HCT116 (cell line): Measurements from ENCODE around the gene HMGXB3. TPM values are rescaled to one million over a fixed set of nuclear protein-coding genes. Genes with fewer than 3 reads are reported as not detected.

Source experiments
- ATAC-seq: fragments of 200-7000 bp; cut with Tn5 transposase; 2 replicates; pipeline ENCODE4 v1.9.1; 2020; ENCODE audit warnings: mild to moderate bottlenecking, moderate library complexity
- BruUV-seq: library from RNA; stranded (reverse); fragments of 400-500 nt; replicated peaks from 2 replicates; lab custom pipeline; 2021; lab: Mats Ljungman, UMichigan
- CTCF ChIA-PET: fragments of 300-600 bp; sonication (Branson Sonifier 250); formaldehyde crosslinking; loops from one replicate; lab custom pipeline; 2021; ENCODE audit warnings: antibody characterized with exemption; lab: Charles Lee
- POLR2A ChIA-PET: fragments of 300-600, 350-600 bp; sonication (Branson Sonifier 250); formaldehyde crosslinking; loops from one replicate; lab custom pipeline; 2021; ENCODE audit warnings: antibody characterized with exemption; lab: Charles Lee
- RAD21 ChIA-PET, 2 experiments: fragments of 300-600 bp; sonication (Branson Sonifier 250); formaldehyde crosslinking; loops; one replicate each; lab custom pipeline; 2023; ENCODE audit warnings: low total read pairs in 2 of 2; ENCODE audit not compliant: uncharacterized antibody in 2 of 2, unreplicated experiment in 2 of 2, low non-redundant PET in 1 of 2; lab: Charles Lee
- DNase-seq: peaks from one replicate; pipeline ENCODE4 v3.0.0-alpha.2; 2010; ENCODE audit warnings: low read depth, low spot score
- H2AFZ ChIP-seq: fragments of 200-600 bp; shearing (Covaris generic), sonication (generic); 2 replicates; pipeline ENCODE4 v1.6.1; 2017; ENCODE audit warnings: low read depth, mixed run types, mixed read lengths, antibody characterized with exemption, low read length; ENCODE audit not compliant: poor library complexity, severe bottlenecking
- H3K27ac ChIP-seq: 2 replicates; pipeline ENCODE4 v1.5.1; 2012; ENCODE audit warnings: low read depth, low read length
- H3K27me3 ChIP-seq: fragments of 200-600 bp; sonication (generic); 2 replicates; pipeline ENCODE4 v1.6.1; 2016; ENCODE audit warnings: mixed run types, low read length, mixed read lengths; ENCODE audit not compliant: insufficient read depth
- H3K36me3 ChIP-seq, 2 experiments: fragments of 200-500 bp in 1 of 2; fragments of 200-600 bp in 1 of 2; sonication (Bioruptor generic) in 1 of 2; sonication (generic) in 1 of 2; 2 replicates each; pipeline versions ENCODE4 v1.5.1 to v1.6.1; 2014 to 2016; ENCODE audit warnings: low read length in 2 of 2, inconsistent platforms in 1 of 2, mixed read lengths in 1 of 2, mixed run types in 1 of 2; ENCODE audit not compliant: insufficient read depth in 2 of 2, control insufficient read depth in 1 of 2
- H3K4me1 ChIP-seq, 2 experiments: fragments of 200-600 bp in 1 of 2; sonication (generic) in 1 of 2; 2 replicates each; pipeline versions ENCODE4 v1.5.1 to v1.6.1; 2012 to 2017; ENCODE audit warnings: low read length in 2 of 2, inconsistent platforms in 1 of 2, mild to moderate bottlenecking in 1 of 2, mixed read lengths in 1 of 2, mixed run types in 1 of 2, moderate library complexity in 1 of 2; ENCODE audit not compliant: insufficient read depth in 2 of 2, control insufficient read depth in 1 of 2
- H3K4me2 ChIP-seq: fragments of 200-600 bp; sonication (generic); 2 replicates; pipeline ENCODE4 v1.6.1; 2017; ENCODE audit warnings: mixed run types, low read length, mixed read lengths
- H3K4me3 ChIP-seq, 2 experiments: fragments of 200-600 bp in 1 of 2; sonication (generic) in 1 of 2; replicated peaks in 1 of 2; 2 replicates each; pipeline ENCODE4 v1.5.1; 2011 to 2016; ENCODE audit warnings: low read length in 2 of 2, control low read depth in 1 of 2, low read depth in 1 of 2, mild to moderate bottlenecking in 1 of 2, mixed read lengths in 1 of 2, mixed run types in 1 of 2
- H3K79me2 ChIP-seq: fragments of 200-600 bp; sonication (generic); 2 replicates; pipeline ENCODE4 v1.6.1; 2017; ENCODE audit warnings: mild to moderate bottlenecking, mixed run types, low read length, moderate library complexity, mixed read lengths; ENCODE audit not compliant: insufficient read depth
- H3K9ac ChIP-seq: fragments of 200-600 bp; sonication (generic); 2 replicates; pipeline ENCODE4 v1.6.1; 2016; ENCODE audit warnings: low read length, mixed read lengths
- H3K9me2 ChIP-seq: fragments of 200-600 bp; sonication (generic), shearing (Covaris generic); 2 replicates; pipeline ENCODE4 v1.6.1; 2017; ENCODE audit warnings: mixed run types, mild to moderate bottlenecking, moderate library complexity; ENCODE audit not compliant: insufficient read depth
- H3K9me3 ChIP-seq, 2 experiments: fragments of 200-500 bp in 1 of 2; fragments of 200-600 bp in 1 of 2; sonication (Bioruptor generic) in 1 of 2; sonication (generic) in 1 of 2; 2 replicates each; pipeline ENCODE4 v1.6.1; 2014 to 2017; ENCODE audit warnings: low read length in 2 of 2, mixed read lengths in 2 of 2, inconsistent platforms in 1 of 2, low read depth in 1 of 2, mild to moderate bottlenecking in 1 of 2, mixed run types in 1 of 2, moderate library complexity in 1 of 2; ENCODE audit not compliant: control insufficient read depth in 1 of 2, insufficient read depth in 1 of 2
- H4K20me1 ChIP-seq: fragments of 200-600 bp; sonication (generic), shearing (Covaris generic); 2 replicates; pipeline ENCODE4 v1.6.1; 2017; ENCODE audit warnings: mixed run types, mild to moderate bottlenecking, moderate library complexity; ENCODE audit not compliant: insufficient read depth
- CEBPB ChIP-seq: IDR thresholded peaks from 2 replicates; pipeline ENCODE4 v1.6.1; 2012; ENCODE audit warnings: low read depth
- EGR1 ChIP-seq: IDR thresholded peaks from 2 replicates; pipeline ENCODE4 v1.6.1; 2012; ENCODE audit warnings: low read depth
- ELF1 ChIP-seq: IDR thresholded peaks from 2 replicates; pipeline ENCODE4 v1.6.1; 2012; ENCODE audit warnings: low read depth, borderline replicate concordance
- EZH2 ChIP-seq: fragments of 200-600 bp; sonication (generic); IDR thresholded peaks from 2 replicates; pipeline ENCODE4 v1.6.1; 2017; ENCODE audit warnings: antibody characterized with exemption, mixed run types
- EZH2phosphoT487 ChIP-seq: fragments of 200-600 bp; IDR thresholded peaks from 2 replicates; pipeline ENCODE4 v1.6.1; 2018; ENCODE audit warnings: antibody characterized with exemption, borderline replicate concordance
- FOSL1 ChIP-seq: IDR thresholded peaks from 2 replicates; pipeline ENCODE4 v1.6.1; 2012; ENCODE audit warnings: low read depth
- JUND ChIP-seq: IDR thresholded peaks from 2 replicates; pipeline ENCODE4 v1.6.1; 2012
- POLR2AphosphoS5 ChIP-seq: IDR thresholded peaks from 2 replicates; pipeline ENCODE4 v1.6.1; 2011; ENCODE audit warnings: mild to moderate bottlenecking, low read depth, low read length, moderate library complexity
- RAD21 ChIP-seq: IDR thresholded peaks from 2 replicates; pipeline ENCODE4 v1.6.1; 2012; ENCODE audit warnings: low read depth, mild to moderate bottlenecking
- SP1 ChIP-seq: IDR thresholded peaks from 2 replicates; pipeline ENCODE4 v1.6.1; 2012; ENCODE audit warnings: low read depth
- TCF7L2 ChIP-seq: IDR thresholded peaks from 2 replicates; pipeline ENCODE4 v1.7.0; 2011; ENCODE audit warnings: borderline replicate concordance, inconsistent platforms; ENCODE audit not compliant: insufficient read depth, insufficient read length; ENCODE audit errors: extremely low read depth
- YY1 ChIP-seq: IDR thresholded peaks from 2 replicates; pipeline ENCODE4 v1.6.1; 2011; ENCODE audit warnings: low read length, low read depth, moderate library complexity, mild to moderate bottlenecking; ENCODE audit not compliant: insufficient replicate concordance; ENCODE audit errors: extremely low read depth
- ZFX ChIP-seq: fragments of 450-650 bp; IDR thresholded peaks from 2 replicates; pipeline ENCODE4 v1.6.1; 2017
- ZNF274 ChIP-seq: fragments of 200-500 bp; sonication (Bioruptor generic); IDR thresholded peaks from 2 replicates; pipeline ENCODE4 v1.6.1; 2014; ENCODE audit warnings: mild to moderate bottlenecking, low read depth, low read length, inconsistent platforms
- intact Hi-C: fragments of 100-400 bp; cut with micrococcal nuclease; formaldehyde crosslinking; loops from 2 replicates; pipeline ENCODE4 v1.10.0; 2022
- total RNA-seq: library from RNA; stranded (reverse); gene quantifications from one replicate; pipeline ENCODE4 v1.2.1, GENCODE V29; 2021; ENCODE audit not compliant: unreplicated experiment
- TF ChIP-seq, protein P1 (sequence below): IDR thresholded peaks from 2 replicates; pipeline ENCODE4 v1.6.1; 2012
- TF ChIP-seq, protein P2 (sequence below): IDR thresholded peaks from 2 replicates; pipeline ENCODE4 v1.6.1; 2011; ENCODE audit warnings: mild to moderate bottlenecking, low read length, moderate library complexity; ENCODE audit not compliant: insufficient replicate concordance; ENCODE audit errors: extremely low read depth
- TF ChIP-seq, protein P3 (sequence below): IDR thresholded peaks from 2 replicates; pipeline ENCODE4 v1.6.1; 2012; ENCODE audit warnings: low read depth
- TF ChIP-seq, protein P4 (sequence below), 3 experiments: fragments of 200-600 bp in 1 of 3; sonication (generic) in 1 of 3; IDR thresholded peaks in 2 of 3; conservative IDR thresholded peaks in 1 of 3; 2 replicates each; pipeline ENCODE4 v1.5.1; 2012 to 2017; ENCODE audit warnings: low read depth in 2 of 3, low read length in 2 of 3, antibody characterized with exemption in 1 of 3, borderline replicate concordance in 1 of 3, control low read depth in 1 of 3, mild to moderate bottlenecking in 1 of 3, mixed read lengths in 1 of 3, mixed run types in 1 of 3, moderate library complexity in 1 of 3; ENCODE audit not compliant: insufficient read depth in 1 of 3
- TF ChIP-seq, protein P5 (sequence below): IDR thresholded peaks from 2 replicates; pipeline ENCODE4 v1.6.1; 2012

HMGXB3 gene
- total RNA-seq, 1 experiment from 2014 or later, result 41.8 TPM

DNA sequence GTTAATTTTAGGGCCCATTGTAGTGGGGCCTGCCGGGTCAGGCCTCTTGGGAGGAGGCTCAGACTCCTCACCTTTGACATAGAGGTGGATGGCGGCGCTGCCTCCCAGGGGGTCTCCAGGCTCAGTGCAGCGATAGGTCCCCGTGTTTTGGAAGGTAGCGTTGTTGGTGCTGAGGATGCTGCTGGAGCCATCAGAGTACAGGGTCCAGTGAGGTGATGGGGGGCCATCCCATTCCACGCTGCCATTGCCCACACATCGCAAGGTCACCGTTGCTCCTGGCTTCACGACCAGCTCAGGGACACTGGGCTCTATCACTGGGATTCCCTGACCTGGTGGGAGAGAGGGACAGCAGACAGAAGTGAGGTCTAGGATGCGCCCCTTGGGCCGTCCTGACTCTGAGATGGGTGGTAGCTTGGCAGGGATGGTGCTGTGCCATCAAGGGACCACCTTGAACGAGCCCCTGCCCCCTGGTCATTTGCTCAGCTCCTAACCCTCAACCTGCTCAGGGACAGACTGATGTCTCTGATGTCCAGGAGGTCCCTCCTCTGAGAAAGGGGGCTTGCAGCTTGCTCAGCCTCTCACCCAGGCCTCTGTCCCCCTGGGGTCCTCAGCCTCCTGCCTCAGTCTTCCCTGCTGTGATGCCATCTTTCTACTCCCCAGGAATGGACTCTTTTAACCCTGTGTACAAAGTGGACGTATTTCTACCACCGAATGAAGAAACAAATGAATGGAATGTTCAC is 80.3 kb downstream of the HMGXB3 start:
- Histone ChIP-seq H3K4me3 (no peak overlapping the region), H3K4me2 (no peak overlapping the region), H3K9ac (no peak overlapping the region), H3K27me3 (peaks cover 3% of the 10 kb centered on the region; the same call in 1 of the 2 replicates), H3K9me2 (no peaks in the 10 kb centered on the region), H3K9me3 (no peaks in the 10 kb centered on the region), H3K27ac (no peak overlapping the region), H3K36me3 (no peaks in the 10 kb centered on the region), H3K79me2 (no peaks in the 10 kb centered on the region), H2AFZ (no peak overlapping the region), H3K4me1 (no peaks in the 10 kb centered on the region), H4K20me1 (no peaks in the 10 kb centered on the region)
- no peak for DNase-seq
- RAD21 ChIA-PET, result no interaction called here
- CTCF ChIA-PET, result no interaction called here
- no peak for ATAC-seq
- POLR2A ChIA-PET, result no interaction called here
- no TSS peak for BruUV-seq
- intact Hi-C loops, result no loop called here
- TF ChIP-seq, protein P1, sequence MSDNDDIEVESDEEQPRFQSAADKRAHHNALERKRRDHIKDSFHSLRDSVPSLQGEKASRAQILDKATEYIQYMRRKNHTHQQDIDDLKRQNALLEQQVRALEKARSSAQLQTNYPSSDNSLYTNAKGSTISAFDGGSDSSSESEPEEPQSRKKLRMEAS, result no peak
- TF ChIP-seq, protein P2, sequence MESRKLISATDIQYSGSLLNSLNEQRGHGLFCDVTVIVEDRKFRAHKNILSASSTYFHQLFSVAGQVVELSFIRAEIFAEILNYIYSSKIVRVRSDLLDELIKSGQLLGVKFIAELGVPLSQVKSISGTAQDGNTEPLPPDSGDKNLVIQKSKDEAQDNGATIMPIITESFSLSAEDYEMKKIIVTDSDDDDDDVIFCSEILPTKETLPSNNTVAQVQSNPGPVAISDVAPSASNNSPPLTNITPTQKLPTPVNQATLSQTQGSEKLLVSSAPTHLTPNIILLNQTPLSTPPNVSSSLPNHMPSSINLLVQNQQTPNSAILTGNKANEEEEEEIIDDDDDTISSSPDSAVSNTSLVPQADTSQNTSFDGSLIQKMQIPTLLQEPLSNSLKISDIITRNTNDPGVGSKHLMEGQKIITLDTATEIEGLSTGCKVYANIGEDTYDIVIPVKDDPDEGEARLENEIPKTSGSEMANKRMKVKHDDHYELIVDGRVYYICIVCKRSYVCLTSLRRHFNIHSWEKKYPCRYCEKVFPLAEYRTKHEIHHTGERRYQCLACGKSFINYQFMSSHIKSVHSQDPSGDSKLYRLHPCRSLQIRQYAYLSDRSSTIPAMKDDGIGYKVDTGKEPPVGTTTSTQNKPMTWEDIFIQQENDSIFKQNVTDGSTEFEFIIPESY, result no peak
- TF ChIP-seq POLR2AphosphoS5 (no peak), CEBPB (no peak), SP1 (no peak), ZFX (no peak), ZNF274 (no peak), EZH2phosphoT487 (no peak), EGR1 (no peak), FOSL1 (no peak), TCF7L2 (no peak), JUND (no peak), ELF1 (no peak), EZH2 (no peak), RAD21 (no peak), YY1 (no peak)
- TF ChIP-seq, protein P3, sequence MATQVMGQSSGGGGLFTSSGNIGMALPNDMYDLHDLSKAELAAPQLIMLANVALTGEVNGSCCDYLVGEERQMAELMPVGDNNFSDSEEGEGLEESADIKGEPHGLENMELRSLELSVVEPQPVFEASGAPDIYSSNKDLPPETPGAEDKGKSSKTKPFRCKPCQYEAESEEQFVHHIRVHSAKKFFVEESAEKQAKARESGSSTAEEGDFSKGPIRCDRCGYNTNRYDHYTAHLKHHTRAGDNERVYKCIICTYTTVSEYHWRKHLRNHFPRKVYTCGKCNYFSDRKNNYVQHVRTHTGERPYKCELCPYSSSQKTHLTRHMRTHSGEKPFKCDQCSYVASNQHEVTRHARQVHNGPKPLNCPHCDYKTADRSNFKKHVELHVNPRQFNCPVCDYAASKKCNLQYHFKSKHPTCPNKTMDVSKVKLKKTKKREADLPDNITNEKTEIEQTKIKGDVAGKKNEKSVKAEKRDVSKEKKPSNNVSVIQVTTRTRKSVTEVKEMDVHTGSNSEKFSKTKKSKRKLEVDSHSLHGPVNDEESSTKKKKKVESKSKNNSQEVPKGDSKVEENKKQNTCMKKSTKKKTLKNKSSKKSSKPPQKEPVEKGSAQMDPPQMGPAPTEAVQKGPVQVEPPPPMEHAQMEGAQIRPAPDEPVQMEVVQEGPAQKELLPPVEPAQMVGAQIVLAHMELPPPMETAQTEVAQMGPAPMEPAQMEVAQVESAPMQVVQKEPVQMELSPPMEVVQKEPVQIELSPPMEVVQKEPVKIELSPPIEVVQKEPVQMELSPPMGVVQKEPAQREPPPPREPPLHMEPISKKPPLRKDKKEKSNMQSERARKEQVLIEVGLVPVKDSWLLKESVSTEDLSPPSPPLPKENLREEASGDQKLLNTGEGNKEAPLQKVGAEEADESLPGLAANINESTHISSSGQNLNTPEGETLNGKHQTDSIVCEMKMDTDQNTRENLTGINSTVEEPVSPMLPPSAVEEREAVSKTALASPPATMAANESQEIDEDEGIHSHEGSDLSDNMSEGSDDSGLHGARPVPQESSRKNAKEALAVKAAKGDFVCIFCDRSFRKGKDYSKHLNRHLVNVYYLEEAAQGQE, result no peak
- TF ChIP-seq, protein P4, sequence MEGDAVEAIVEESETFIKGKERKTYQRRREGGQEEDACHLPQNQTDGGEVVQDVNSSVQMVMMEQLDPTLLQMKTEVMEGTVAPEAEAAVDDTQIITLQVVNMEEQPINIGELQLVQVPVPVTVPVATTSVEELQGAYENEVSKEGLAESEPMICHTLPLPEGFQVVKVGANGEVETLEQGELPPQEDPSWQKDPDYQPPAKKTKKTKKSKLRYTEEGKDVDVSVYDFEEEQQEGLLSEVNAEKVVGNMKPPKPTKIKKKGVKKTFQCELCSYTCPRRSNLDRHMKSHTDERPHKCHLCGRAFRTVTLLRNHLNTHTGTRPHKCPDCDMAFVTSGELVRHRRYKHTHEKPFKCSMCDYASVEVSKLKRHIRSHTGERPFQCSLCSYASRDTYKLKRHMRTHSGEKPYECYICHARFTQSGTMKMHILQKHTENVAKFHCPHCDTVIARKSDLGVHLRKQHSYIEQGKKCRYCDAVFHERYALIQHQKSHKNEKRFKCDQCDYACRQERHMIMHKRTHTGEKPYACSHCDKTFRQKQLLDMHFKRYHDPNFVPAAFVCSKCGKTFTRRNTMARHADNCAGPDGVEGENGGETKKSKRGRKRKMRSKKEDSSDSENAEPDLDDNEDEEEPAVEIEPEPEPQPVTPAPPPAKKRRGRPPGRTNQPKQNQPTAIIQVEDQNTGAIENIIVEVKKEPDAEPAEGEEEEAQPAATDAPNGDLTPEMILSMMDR (IDR thresholded peaks at IDR 0.05 in 2 of 3, conservative IDR thresholded peaks at IDR 0.05 in 1 of 3; ENCODE audit: borderline replicate concordance in 1 of 3, insufficient read depth in 1 of 3, low read depth in 2 of 3, low read length in 2 of 3), result no peak
- TF ChIP-seq, protein P5, sequence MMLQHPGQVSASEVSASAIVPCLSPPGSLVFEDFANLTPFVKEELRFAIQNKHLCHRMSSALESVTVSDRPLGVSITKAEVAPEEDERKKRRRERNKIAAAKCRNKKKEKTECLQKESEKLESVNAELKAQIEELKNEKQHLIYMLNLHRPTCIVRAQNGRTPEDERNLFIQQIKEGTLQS, result no peak
